Retinal pigment epithelial cell (primary cell): ENCODE measurements around the gene BRINP2.

Experiments used
- DNase-seq: peaks from one replicate; pipeline ENCODE4 v3.0.0-alpha.2; 2010; ENCODE audit warnings: low read depth
- H3K4me3 ChIP-seq: 2 replicates; pipeline ENCODE4 v1.5.1; 2011; ENCODE audit warnings: mild to moderate bottlenecking, low read length, control low read depth, moderate library complexity
- TF ChIP-seq, protein P1 (sequence below): conservative IDR thresholded peaks from 2 replicates; pipeline ENCODE4 v1.5.1; 2011; ENCODE audit warnings: low read depth, low read length, control low read depth, inconsistent platforms

BRINP2 gene

DNA sequence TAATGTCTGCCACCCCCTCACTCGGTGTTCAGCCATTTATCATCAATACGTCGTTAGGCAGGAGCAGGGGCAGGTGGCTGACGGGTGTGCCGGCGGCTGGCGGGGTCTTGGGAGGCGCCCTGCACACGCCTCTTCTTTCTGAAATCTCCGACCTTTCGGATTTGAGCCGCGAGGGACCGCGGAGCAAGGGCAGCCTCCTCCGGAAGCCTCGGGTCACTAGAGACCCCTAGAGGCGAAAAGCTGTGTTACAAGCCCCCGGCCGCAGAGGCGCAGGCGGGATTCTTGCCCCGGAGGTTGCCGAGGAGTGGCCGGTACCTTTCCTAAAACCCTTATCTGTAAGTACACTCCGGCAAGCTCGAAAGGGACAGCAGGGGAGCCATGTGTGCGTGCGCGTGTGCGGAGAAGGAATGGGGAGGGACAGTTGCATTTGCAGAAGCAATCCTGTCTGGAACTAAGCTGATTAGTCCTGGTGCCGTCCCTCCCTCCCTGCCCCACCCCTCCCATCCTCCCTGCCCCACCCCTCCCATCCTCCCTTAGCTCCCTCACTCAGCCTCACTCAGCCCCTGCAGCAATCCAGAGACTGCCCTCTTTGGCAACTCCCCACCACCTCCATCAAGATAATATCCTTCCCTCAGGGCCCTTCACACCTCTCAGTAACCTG is 11.0 kb downstream of the BRINP2 start:
- TF ChIP-seq, protein P1, sequence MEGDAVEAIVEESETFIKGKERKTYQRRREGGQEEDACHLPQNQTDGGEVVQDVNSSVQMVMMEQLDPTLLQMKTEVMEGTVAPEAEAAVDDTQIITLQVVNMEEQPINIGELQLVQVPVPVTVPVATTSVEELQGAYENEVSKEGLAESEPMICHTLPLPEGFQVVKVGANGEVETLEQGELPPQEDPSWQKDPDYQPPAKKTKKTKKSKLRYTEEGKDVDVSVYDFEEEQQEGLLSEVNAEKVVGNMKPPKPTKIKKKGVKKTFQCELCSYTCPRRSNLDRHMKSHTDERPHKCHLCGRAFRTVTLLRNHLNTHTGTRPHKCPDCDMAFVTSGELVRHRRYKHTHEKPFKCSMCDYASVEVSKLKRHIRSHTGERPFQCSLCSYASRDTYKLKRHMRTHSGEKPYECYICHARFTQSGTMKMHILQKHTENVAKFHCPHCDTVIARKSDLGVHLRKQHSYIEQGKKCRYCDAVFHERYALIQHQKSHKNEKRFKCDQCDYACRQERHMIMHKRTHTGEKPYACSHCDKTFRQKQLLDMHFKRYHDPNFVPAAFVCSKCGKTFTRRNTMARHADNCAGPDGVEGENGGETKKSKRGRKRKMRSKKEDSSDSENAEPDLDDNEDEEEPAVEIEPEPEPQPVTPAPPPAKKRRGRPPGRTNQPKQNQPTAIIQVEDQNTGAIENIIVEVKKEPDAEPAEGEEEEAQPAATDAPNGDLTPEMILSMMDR: peak; percentile 89
- no peak for DNase-seq
- H3K4me3 ChIP-seq: no peak overlapping the region

DNA sequence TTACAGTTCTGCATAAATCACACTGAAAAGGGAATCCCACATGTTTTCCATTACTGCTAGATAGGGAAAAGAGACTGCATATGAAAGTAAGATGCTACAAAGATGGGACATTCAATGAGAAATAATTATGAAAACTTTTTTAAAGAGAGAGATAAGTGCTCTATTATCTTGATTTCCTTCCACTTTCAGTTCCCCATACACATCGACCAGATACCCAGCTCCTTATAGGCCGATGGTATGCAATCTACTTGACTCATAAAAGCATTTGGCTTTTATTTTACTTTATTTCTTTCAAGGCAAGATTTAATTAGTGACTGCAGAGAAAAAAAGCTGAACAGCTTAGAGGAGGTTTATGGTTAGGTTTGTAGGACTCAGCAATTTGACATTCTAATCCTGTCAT is 13.1 kb downstream of the BRINP2 start:
- no peak overlapping the region for H3K4me3 ChIP-seq
- no peak for DNase-seq
- TF ChIP-seq, protein P1: no peak

DNA sequence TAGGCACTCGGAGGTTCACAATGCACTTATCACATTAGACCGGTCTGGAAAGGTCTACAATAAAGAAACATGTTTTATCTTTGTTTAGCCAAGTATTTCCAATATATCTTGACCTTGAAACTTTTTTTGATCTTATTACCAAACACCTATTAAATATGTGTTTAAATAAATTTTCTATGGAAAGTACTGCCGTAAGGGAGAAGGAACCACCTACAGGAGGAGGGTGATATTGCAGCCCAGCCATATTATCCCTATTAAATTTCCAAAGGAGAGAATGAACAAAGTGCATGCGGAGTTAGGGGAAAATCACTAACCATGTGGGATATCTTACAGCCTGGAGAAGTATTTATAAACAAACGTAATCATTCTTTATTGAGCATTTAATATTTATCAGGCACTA is 14.5 kb downstream of the BRINP2 start:
- DNase-seq: no peak
- TF ChIP-seq, protein P1: peak; percentile 67
- no peak overlapping the region for H3K4me3 ChIP-seq

DNA sequence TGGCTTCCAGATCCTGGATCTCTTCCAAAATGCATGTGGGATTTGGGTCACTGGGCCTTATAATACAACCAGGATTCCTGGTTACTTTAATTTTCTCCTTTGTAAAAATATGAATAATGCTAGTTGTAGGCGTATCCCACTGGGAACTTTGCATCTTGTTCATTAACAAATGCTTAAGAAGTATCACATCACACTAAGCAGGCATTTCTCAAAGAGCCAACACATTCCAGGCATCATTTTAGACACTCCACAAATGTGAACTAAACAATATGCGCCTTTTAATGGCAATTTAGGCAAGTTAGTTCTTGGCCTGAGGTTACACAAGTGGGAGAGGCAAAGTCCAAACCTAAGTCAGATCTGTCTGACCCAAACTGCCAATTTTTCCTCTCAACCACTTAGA is 15.9 kb downstream of the BRINP2 start:
- no peak overlapping the region for H3K4me3 ChIP-seq
- TF ChIP-seq, protein P1: no peak
- no peak for DNase-seq

DNA sequence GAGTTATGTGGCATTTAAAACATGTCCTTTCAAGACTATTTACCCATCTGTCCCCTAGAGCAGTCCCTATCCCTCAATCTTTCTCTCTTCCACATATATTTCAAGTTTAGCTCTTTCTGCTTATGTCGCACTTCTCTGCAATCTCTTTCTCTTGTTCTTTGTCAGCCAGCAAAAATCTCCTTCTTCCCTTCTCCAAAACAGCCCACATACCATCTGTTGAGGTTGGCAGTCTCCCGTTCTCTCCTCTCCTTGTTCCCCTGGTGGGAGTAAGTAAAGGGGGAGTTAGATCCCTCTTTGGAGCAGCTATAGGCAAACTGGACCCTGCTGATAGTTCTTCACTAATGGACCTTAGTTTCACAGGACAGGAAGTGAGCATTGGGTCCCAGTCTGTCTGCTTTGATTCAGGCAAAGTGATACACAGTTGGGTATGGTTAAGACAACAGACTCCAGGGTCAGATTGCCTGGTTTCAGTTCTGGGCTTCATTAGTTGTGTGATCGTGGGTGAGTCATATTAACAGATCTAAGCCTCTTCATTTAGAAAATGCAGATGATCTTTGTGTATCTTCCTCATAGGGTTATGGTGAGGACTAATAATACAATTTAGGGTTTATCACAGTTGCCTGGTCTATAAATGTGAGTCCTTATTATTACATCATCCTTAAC is 19.7 kb downstream of the BRINP2 start:
- TF ChIP-seq, protein P1: no peak
- DNase-seq: no peak
- H3K4me3 ChIP-seq: no peak overlapping the region

DNA sequence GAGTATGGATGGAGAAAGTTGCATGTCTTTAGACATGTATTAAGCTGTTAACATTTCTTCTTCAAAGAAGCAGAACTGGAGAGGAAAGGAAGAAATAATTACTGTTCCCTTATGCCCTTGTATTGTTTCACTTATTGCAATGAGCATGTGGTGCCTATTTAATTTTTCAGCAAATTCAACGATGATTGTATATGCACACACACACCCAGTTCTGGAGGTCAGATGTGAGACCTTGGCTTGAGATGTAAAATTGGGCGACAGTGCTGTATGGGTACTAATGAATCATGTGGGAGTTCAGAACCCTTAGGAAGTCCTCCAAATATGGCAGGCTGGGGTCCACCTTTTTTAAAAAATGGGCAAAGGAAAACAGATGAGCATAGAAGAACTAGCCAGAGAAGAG is 27.5 kb downstream of the BRINP2 start:
- no peak overlapping the region for H3K4me3 ChIP-seq
- TF ChIP-seq, protein P1: no peak
- DNase-seq: no peak

DNA sequence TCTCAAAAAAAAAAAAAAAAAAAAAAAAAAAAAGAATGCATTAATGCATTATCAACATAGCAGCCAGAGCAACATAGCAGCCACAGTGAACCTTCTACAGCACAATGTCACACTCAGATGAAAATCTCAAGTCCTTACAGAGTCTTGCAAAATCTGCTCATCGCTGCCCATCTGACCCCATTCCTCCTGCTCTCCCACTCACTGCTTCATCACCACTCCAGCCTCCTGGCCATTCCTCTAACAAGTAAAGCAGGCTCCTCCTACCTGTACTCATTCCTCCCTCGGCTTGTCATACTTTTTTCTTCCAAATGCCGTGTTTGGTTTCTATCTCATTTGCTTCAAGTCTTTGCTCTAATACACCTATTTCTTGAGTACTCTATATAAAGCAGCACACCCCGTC is 29.5 kb downstream of the BRINP2 start:
- TF ChIP-seq, protein P1: no peak
- no peak for DNase-seq

More for the DNA sequence above, 29.5 kb downstream of the BRINP2 start:
- H3K4me3 ChIP-seq: no peak overlapping the region
